Fibroblast of pulmonary artery (primary cell): Measurements from ENCODE around the gene GALE.
A peak's percentile ranks its signal among the peaks of the same experiment; 100 is the strongest.
"Not testable (repeated sequence)": the region's sequence is repeated elsewhere in the genome, so short reads cannot be mapped to it uniquely, and the experiment has no call there.

Source experiments
- DNase-seq: peaks from one replicate; pipeline ENCODE4 v3.0.0-alpha.2; 2010; ENCODE audit warnings: low read depth
- H3K4me3 ChIP-seq: replicated peaks from 2 replicates; pipeline ENCODE4 v1.5.1; 2011; ENCODE audit warnings: low read depth, mild to moderate bottlenecking, control low read depth, low read length, moderate library complexity
- CTCF ChIP-seq: IDR thresholded peaks from 2 replicates; pipeline ENCODE4 v1.5.1; 2011; ENCODE audit warnings: mild to moderate bottlenecking, control low read depth, low read length, inconsistent platforms; ENCODE audit errors: missing control alignments

GALE gene

GRCh38 chr1:23790696-23791515 lies 9.6 kb downstream of the GALE start, which contains the start of gene LYPLA2:
Gene LYPLA2 (plus strand): TSS chr1:23791145. CDS start chr1:23792683, 1,538 bp downstream.
- TF ChIP-seq CTCF, result no peak
- DNase-seq, result peak; percentile 90
- H3K4me3 ChIP-seq, result peak within 1 kb of the TSS; percentile 96

- no peak for DNase-seq
- TF ChIP-seq CTCF, result no peak
- H3K4me3 ChIP-seq, result no peak overlapping the region
Measured at GRCh38 chr1:23788695-23789094, 11.9 kb downstream of the GALE start.

- H3K4me3 ChIP-seq, result no peak overlapping the region
- DNase-seq, result no peak
- no peak for TF ChIP-seq CTCF
Measured at GRCh38 chr1:23787701-23788100, 12.9 kb downstream of the GALE start.

GRCh38 chr1:23784846-23785245 lies 15.7 kb downstream of the GALE start:
- no peak for DNase-seq
- no peak for TF ChIP-seq CTCF
- no peak overlapping the region for H3K4me3 ChIP-seq

- H3K4me3 ChIP-seq, DNase-seq: not testable (repeated sequence)
Measured at GRCh38 chr1:23783141-23783540, 17.4 kb downstream of the GALE start.

GRCh38 chr1:23779826-23780371 lies 20.7 kb downstream of the GALE start:
- TF ChIP-seq CTCF, result no peak
- peak; percentile 46 for DNase-seq
- no peak overlapping the region for H3K4me3 ChIP-seq

- DNase-seq, result peak; percentile 84
- H3K4me3 ChIP-seq, result peak within 1 kb of the TSS; percentile 86
- no peak for TF ChIP-seq CTCF
Measured at GRCh38 chr1:23777979-23778814, 22.4 kb downstream of the GALE start, which contains the start of gene PITHD1. Gene PITHD1 (plus strand): TSS chr1:23778418. CDS start chr1:23778516, 98 bp downstream.
